NCI-H748 (cell line): Measurements from ENCODE around the gene UBE4B.
"Not testable (repeated sequence)": the region's sequence is repeated elsewhere in the genome, so short reads cannot be mapped to it uniquely, and the experiment has no call there.

Experiments used
- DNase-seq: peaks from one replicate; lab custom pipeline; 2025; ENCODE audit not compliant: unreplicated experiment; lab: John Stamatoyannopoulos, UW

UBE4B gene

DNA sequence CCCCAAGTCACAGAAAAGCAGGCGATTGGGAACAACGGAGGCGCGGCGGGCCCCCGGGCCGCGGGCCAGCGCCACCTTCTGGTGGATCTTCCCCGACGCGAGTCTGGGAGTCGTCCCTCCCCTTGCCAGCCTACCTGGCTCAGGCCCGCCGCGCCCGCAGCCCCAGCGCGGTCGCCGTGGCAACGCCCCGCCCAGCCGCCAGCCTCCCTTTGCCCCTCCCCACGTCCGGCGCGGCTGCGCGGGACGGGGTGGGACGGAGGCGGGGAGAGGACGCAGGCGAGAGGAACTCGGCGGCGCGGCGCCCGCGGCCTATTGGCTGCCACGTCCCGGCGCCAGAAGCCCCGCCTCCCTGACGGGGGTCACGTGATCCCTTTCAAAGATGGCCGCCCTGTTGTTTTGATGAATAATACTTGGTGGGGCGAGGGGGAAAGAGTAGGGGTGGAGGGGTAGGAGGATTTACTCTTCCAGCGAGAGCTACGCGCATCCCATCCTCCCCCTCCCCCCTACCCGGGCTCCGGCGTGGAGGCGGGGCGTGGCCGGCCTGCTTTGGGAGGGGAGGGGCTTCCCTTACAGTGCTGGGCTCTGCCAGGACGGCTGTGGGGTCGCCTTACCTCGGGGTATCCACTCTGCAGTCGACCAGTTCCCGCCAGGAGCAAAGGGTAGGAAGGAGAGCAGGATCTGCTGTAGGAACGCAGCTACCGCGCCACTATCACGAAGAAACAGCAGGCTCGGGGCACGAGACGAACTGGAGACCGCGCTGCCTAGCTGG, at the start of gene UBE4B:
TSS of gene UBE4B (plus strand) at position 369 of the 769 bp plus-strand sequence. CDS start 713 bp downstream, outside the sequence.
- DNase-seq: peak; percentile 96

DNA sequence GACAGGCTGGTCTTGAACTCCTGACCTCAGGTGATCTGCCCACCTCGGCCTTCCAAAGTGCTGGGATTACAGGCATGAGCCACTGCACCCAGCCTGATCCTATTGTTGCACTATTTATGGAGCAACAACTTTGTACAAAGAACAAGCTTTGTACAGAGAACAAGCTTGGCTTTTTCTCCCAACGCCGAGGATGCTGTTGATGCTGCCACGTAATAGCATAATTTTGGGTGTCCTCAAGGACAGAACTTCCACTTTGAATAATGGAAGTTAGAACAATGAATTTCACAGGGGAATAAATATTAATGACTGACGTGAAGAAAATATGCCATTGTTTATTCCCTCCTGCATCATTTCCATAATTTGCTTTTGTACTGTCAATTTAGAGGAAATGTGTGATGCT, 48.5 kb upstream of the UBE4B start:
- no peak for DNase-seq

DNA sequence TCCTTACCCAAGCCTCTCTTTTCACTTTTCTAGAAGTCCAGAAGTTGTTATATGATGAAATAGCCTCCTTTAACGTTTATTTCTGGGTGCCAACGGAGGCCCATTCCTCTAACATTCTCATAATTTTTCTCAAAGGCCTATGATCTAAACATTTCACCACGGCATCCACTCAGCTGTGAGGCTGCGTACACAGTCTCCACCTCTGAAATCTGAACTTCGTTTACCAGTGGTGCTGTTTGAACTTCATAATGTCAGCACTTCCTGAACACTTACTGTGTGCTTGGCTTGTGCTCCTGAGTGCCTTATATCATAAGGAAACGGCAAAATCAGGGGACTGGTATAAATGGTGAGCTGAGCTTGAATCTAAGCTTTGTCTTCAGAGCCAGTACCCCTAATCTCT, 47.8 kb upstream of the UBE4B start:
- DNase-seq: no peak

DNA sequence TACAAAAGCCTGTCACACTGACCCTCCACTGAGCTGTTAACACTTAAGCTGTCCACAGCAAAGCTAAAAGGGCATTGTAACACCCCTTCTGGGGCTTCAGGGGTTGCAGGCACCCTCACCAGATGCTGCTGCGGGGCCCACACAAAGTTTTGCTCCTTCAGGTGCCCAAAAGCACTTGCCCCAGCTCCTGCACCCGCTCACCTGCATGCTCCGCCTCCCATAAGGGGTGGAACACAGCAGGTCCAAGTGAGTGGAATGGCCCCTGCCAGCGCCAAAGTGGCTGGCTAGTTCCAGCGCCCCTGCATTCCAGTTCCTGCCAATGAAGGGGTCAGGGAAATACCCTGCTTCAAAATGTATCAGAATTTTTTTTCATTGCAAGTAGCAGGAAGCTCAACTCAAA, 43.0 kb upstream of the UBE4B start:
- no peak for DNase-seq

DNA sequence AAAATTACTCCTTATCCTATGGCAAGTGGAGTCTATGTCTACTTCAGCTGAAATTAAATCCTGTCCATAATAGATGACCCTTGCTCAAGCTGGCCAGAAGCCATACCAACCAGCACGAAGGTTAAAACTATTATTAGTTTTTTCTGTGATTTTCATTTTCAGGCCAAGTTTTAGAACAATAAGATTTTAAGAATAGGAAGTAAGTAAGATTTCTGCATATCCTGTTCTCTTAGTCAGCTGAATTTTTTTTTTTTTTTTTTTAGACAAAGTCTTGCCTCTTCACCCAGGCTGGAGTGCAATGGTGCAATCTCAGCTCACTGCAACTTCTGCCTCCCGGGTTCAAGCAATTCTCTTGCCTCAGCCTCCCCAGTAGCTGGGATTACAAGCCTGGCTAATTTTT, 41.8 kb upstream of the UBE4B start:
- no peak for DNase-seq

DNA sequence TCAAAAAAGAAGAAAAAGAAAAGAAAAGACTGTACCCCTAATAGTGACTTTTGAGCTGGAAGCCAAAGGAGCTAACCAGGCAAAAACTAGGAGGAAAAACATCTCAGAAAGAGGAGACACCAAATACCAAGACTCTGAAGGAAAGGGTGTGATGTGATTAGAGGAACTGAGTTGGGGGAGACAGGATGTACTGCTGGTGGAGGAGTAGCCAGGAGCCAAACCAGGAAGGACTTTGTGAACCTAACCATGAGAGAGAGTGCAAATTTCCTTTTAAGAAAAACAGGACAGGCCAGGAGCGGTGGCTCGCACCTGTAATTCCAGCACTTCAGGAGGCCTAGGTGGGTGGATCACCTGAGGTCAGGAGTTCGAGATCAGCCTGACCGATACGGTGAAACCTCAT, 39.8 kb upstream of the UBE4B start:
- DNase-seq: no peak

DNA sequence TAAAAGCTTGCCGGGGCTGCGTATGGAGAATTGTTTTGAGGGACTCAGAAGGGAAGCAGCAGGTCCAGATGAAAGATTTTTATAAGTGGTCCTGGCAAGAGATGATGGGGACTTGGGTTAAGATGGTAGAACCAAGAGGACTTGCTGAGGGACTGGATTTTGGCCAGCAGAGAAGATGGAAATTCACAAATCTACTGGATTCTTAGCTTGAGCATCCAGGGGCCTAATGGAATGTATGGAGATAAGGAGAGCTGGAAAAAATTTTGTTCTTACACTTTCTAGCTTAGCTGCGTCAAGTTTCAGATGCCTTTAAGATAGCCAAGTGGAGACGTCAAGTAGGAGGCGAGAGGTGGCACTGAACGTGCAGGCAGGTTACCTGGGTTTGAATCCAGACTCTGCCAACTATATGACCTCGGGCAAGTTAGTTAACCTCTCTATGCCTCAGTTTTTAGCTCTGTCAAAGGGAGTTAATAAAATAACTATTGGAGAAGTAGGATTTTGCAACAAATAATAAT, 39.1 kb upstream of the UBE4B start:
- DNase-seq: no peak

DNA sequence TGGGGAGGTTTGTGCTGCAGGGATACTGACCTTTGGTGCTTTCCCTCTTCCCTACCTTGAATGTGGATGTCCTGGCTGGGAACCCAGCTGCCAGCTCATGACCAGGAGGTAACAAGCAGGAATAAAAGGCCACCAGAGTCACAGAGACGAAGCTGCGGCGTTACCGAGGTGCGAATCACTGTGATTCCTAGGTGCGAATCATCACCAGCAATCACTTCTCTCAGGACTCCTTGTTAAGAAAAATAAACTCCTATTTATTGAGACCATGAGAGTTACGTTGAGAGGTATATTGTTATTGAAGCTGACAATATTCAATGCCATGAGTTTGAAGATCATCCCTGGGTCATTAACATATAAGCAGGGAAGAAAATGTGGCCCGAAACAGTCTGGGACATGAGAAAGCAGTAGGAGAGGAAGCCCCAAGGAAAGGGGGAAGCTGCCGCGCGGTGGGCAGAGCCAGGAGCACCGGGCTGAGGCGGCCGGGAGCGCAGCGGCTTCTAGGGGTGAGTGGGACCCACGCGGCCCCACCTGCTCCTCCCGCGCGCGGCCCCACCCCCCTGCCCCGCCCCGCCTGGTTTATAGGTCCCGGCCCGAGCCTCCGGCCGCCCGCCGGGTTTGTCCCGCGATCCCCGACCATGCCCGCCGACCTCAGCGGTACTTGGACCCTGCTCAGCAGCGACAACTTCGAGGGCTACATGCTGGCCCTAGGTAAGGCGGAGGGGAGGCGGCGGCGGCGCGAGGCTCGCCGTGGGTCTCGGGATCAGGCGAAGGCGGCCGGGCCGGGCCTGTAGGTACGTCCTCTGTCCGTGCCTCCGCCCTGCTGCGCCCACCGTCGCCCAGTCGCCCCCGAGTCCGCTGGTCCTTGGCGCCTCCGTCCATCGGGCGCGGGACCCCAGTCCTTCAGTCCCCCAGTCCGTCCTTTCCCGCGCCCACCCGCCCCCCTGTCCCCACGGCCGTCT, 35.9 kb upstream of the UBE4B start, which contains the start of gene RBP7:
TSS of gene RBP7 (plus strand) at position 605 of the 959 bp plus-strand sequence. CDS start at position 636, 31 bp downstream.
- peak; percentile 50 for DNase-seq

DNA sequence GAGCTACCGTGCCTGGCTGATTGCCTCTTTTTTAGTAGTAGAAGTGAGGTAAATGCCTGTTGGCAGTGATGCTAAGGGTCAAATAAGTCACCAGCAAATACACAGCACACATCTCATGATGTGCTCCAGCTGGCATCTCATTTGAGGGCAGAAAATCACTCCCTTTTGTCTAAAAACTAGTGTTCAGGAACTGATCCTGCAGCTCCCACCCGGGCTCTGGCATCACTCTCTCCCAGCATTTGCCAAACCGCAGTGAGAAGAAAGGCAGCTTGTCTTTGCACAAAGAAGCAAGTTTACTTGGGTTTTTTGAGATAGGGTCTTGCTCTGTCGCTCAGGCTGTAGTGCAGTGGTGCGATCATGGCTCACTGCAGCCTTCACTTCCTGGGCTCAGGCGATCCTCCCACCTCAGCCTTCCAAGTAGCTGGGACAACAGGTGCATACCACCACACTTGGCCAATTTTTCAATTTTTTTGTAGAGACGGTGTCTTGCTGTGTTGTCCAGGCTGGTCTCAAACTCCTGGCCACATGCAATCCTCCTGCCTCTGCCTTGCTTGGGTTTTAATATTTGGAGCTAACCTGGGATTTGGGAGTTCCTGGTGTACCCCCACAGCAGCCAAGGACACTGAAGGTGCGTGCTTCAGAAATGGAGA, 31.6 kb upstream of the UBE4B start:
- no peak for DNase-seq

DNA sequence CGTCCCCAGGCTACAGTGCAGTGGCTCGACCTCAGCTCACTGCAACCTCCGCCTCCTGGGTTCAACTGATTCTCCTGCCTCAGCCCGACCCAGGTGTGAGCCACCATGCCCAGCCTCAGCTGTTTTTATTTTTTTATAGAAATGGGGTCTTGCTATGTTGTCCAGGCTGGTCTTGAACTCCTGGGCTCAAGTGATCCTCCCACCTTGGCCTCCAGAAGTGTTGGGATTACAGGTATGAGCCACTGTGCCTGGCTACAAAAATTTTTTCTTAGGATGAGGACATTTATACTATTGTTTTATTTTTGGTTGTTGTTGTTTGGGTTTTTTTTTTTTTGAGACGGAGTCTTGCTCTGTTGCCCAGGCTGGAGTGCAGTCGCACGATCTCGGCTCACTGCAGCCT, 27.5 kb upstream of the UBE4B start:
- DNase-seq: not testable (repeated sequence)

DNA sequence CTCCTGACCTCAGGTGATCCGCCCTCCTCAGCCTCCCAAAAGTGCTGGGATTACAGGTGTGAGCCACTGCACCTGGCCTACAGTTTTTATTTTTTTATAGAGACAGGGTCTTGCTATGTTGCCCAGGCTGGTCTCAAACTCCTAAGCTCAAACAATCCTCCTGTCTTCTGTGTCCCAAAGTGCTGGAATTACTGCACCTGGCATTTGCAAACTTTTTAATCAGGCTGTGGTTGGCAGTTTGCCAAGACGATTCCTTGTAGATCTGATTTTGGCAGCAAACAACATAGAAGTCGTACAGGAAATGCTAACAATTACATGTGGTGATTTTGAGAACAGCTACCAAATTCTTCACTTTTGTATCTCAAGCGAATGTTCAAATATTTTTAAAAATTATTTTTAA, 25.6 kb upstream of the UBE4B start:
- DNase-seq: no peak

DNA sequence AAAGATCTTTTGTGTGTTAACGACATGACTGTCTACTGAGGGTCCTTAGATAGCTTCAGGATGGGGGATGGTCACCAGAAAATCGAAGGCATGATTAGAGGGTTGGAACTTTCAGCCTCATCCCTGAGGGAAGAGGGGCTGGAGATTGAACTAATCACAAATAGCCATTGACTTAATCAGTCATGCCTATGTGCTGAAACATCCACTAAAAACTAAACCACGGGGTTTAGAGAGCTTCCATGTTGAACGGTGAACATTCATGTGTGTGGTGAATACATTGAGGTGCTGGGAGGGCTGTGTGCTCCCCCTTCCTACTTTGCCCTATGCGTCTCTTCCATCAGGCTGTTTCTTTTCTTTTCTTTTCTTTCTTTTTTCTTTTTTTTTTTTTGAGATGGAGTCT, 18.7 kb upstream of the UBE4B start:
- no peak for DNase-seq

DNA sequence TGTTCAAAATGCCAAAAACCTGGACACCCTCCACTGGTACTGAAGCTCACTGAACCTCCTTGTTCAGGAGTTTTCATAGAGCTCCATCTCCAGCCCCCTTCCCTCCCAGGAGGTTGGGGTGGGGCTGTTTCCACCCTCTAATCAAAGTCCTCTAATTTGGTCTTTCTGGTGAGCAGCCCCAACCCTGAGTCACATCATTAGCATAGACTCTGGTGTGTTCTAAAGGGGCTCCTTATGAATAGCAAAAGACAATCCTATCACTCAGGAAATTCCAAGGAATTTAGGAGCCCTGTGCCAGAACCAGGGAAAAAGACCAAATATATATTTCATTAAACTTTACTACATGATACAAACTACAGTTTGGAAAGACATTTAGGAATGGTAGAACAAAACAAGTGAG, 13.2 kb upstream of the UBE4B start:
- no peak for DNase-seq

DNA sequence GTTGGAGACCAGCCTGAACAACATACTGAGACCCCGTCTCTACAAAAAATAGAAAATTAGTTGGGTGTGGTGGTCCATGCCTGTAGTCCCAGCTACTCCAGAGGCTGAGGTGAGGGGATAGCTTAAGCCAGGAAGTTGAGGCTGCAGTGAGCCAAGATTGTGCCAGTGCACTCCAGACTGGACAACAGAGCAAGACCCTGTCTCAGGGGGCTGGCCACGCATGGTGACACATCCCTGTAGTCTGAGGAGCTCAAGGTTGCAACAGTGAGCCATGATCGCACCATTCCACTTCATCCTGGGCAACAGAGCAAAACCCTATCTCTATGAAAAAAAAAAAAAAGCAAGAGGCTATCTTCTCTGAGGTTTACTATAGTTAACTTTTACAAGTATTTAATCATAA, 12.7 kb upstream of the UBE4B start:
- DNase-seq: no peak

DNA sequence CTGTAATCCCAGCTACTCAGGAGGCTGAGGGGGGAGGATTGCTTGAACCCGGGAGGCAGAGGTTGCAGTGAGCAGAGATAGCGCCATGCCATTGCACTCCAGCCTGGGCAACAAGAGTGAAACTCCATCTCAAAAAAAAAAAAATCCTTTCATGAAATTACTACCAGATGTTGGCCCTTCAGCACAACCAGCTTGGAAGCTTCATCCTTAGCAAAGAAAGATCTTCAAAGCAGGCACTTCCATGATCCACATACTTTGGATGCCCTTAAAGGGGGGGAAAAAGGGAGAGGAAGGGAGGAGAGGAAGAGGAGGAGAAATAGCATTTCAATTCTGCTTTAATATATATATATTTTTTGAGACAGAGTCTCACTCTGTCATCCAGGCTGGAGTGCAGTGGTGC, 12.1 kb upstream of the UBE4B start:
- DNase-seq: not testable (repeated sequence)

DNA sequence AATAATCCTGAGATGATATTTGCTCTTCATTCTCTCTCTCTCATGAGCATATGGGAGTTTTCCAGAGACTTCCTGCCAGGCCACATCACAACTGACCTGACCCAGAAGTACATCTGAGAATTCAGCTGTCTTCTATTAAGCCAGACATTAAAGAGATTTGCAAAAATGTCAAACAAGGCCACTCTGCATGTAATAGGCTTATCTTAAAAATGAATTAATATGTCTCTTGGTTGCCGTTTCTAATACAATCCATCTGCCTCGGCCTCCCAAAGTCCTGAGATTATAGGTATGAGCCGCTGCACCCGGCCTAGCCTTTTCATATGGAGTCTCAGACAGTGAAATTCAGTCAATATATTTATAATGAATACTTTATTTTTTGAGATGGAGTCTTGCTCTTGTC, 10.8 kb upstream of the UBE4B start:
- not testable (repeated sequence) for DNase-seq

DNA sequence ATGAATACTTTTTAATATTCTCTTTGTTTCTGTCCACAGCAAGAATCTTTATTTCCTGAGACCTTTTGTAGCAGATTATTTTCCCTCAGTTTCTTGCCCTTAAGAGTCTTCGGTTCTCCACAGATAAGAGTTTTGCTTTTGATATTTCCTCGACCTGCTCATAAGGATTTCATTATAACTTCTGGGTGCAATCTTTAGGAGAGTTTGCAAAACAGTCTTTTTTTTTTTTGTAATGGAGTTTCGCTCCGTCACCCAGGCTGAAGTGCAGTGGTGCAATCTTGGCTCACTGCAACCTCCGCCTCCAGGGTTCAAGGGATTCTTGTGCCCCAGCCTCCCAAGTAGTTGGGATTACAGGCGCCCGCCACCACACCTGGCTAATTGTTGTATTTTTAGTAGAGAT, 10.1 kb upstream of the UBE4B start:
- no peak for DNase-seq

DNA sequence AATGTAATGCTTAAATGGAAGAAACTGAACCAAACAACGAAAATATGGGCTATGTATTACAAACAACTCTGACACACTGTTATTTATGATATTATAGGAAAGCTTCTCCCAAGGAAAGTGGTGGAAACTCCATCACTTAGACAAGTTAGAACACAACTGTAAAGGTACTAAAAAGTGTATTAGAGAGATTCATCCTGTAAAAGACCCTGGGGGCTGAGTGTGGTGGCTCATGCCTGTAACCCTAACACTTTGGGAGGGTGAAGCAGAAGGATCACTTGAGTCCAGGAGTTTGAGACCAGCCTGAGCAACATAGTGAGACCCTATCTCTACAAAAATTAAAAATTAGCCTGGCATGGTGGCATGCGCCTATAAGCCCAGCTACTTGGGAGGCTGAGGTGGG, 7.4 kb upstream of the UBE4B start:
- no peak for DNase-seq

DNA sequence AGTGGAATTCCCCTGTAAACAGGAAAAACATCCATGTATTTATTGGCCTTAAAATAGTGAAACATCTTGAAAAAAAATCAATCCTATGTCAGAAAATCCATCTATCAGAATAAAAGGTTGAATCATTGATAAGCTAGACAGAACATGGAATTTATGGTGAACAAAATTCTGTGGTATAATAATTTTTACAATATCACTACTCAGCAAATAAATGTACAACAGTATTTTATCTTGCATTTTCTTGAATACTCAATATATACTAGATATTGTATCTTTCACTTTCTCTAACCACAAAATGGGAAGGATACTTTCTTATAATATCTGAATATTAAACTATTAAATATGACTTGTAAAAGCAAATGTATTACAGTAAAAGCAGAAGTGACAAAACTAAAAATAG, 5.7 kb upstream of the UBE4B start:
- no peak for DNase-seq

DNA sequence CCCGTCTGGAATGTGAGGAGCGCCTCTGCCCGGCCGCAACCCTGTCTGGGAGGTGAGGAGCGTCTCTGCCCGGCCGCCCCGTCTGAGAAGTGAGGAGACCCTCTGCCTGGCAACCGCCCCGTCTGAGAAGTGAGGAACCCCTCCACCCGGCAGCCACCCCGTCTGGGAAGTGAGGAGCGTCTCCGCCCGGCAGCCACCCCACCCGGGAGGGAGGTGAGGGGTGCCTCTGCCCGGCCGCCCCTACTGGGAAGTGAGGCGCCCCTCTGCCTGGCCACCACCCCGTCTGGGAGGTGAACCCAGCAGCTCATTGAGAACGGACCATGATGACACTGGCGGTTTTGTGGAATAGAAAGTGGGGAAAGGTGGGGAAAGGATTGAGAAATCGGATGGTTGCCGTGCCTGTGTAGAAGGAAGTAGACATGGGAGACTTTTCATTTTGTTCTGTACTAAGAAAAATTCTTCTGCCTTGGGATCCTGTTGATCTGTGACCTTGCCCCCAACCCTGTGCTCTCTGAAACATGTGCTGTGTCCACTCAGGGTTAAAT, 3.7 kb upstream of the UBE4B start:
- DNase-seq: not testable (repeated sequence)

DNA sequence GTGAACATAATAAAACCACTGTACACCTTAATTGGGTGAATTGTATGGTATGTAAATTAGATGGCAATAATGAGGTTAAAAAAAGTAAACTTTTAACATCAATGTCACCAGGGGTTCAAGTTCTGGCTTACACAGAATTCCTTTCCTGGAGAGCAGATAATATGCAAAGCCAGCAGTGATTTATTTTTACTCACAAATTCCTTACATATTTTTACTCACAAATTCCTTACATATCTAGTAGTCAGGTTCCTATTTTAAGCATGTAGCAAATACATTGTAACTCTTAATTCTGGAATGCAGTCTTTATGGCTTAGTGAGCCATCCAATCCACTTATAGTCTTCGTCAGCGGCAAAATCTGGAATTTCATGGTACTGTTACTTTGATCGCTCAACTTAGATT, 1.3 kb upstream of the UBE4B start:
- no peak for DNase-seq
